Testis (tissue), 5 donors: Measurements from ENCODE around the gene CDK15. TPM values are rescaled to one million over a fixed set of nuclear protein-coding genes. Genes with fewer than 3 reads are reported as not detected.
A peak's percentile ranks its signal among the peaks of the same experiment; 100 is the strongest.
"Not testable (repeated sequence)": the region's sequence is repeated elsewhere in the genome, so short reads cannot be mapped to it uniquely, and the experiment has no call there.

Experiments
- DNase-seq: peaks from one replicate; pipeline ENCODE4 v3.0.0-alpha.2; 2019
- H3K27ac ChIP-seq, 2 donors: fragments of 200-600 bp; sonication (generic); one replicate each; pipeline ENCODE4 v1.5.1; 2019
- H3K27me3 ChIP-seq: fragments of 200-600 bp; sonication (generic); one replicate; pipeline ENCODE4 v1.5.1; 2019
- H3K36me3 ChIP-seq: fragments of 200-600 bp; sonication (generic); one replicate; pipeline ENCODE4 v1.5.1; 2017; ENCODE audit warnings: low read depth; ENCODE audit errors: missing control alignments
- H3K4me1 ChIP-seq: fragments of 200-600 bp; sonication (generic); one replicate; pipeline ENCODE4 v1.5.1; 2019
- H3K4me3 ChIP-seq, 2 donors: fragments of 200-600 bp; sonication (generic); one replicate each; pipeline ENCODE4 v1.5.1; 2017 to 2019
- H3K9me3 ChIP-seq: fragments of 200-600 bp; sonication (generic); one replicate; pipeline ENCODE4 v1.5.1; 2017
- POLR2A ChIP-seq: fragments of 450-650 bp; IDR thresholded peaks from one replicate; pipeline ENCODE4 v1.6.1; 2017; ENCODE audit warnings: antibody characterized with exemption, mild to moderate bottlenecking, moderate library complexity
- WGBS, 2 donors: methylation state at CpG; one replicate each; pipeline ENCODE4 v1.1.5; 2018; 5-methylcytosine and 5-hydroxymethylcytosine counted together
- intact Hi-C: fragments of 100-400 bp; cut with DNase I; formaldehyde crosslinking; loops from one replicate; pipeline ENCODE4 v1.15.1; 2023; ENCODE audit warnings: low total_unique reads
- long read RNA-seq, 2 donors: transcript quantifications; one replicate each; lab custom pipeline, GENCODE V29; 2026
- polyA plus RNA-seq: library from polyadenylated mRNA; stranded (reverse); fragments of 350-450 nt; fragmentation: Illumina TruSeq; extraction: RNeasy Lipid Tissue Mini Kit (QIAGEN cat#74804); gene quantifications from one replicate; pipeline ENCODE4 v1.2.3, GENCODE V29; 2014; ENCODE audit warnings: low read depth, low replicate concordance; ENCODE audit not compliant: insufficient read depth
- total RNA-seq, 2 donors: library from RNA; depleted of rRNA; stranded (reverse); fragments of >200 nt; gene quantifications; one replicate each; pipeline ENCODE4 v1.2.3, GENCODE V29; 2016
- TF ChIP-seq, protein P1 (sequence below), 3 experiments: fragments of 450-650 bp in 2 of 3; fragments of 200-600 bp in 1 of 3; sonication (generic) in 1 of 3; IDR thresholded peaks; one replicate each; pipeline ENCODE4 v1.5.1; 2016 to 2019; ENCODE audit warnings: antibody characterized with exemption in 3 of 3, mild to moderate bottlenecking in 2 of 3, moderate library complexity in 1 of 3

Gene CDK15
- total RNA-seq (1 to 10 TPM; 1.8 to 6.3 TPM), polyA plus RNA-seq (5.6 TPM)
- long read RNA-seq, donor 1, result 0 reads
- long read RNA-seq, donor 2, result 0 reads

DNA sequence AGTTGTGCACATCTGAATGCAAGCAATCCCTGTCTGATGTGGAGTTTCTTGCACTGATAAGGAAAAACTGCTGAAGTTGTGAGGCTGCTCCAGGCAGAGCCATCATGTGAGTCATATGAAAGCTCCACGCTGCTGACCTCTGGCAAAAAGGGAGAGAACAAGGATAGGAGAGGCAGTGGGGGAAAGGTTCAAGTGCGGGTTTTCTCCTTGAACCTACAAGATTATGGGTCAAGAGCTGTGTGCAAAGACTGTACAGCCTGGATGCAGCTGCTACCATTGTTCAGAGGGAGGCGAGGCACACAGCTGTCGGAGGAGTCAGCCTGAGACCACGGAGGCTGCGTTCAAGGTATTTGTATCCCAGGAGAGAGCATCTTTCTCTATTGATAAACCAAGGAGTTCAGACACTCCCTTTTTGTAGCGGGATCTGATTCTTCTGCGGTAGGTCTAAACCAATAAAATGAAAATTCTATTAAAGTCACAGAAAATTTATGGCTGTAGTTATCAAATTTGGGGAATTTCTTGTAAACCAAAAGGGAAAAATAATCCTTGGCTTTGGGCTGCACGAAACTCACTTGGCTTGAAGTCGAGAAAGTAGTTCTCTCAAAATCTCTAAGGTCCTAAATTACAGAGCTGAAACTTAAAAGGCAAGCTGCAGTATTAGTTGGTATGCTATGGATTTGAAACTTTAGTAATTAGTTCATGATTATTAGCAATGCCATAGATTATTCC, at the start of gene CDK15:
Gene CDK15 (plus strand): TSS at position 96 of the 729 bp plus-strand sequence. CDS start 128 bp downstream, at position 224.
- no peak for TF ChIP-seq POLR2A
- TF ChIP-seq, protein P1, sequence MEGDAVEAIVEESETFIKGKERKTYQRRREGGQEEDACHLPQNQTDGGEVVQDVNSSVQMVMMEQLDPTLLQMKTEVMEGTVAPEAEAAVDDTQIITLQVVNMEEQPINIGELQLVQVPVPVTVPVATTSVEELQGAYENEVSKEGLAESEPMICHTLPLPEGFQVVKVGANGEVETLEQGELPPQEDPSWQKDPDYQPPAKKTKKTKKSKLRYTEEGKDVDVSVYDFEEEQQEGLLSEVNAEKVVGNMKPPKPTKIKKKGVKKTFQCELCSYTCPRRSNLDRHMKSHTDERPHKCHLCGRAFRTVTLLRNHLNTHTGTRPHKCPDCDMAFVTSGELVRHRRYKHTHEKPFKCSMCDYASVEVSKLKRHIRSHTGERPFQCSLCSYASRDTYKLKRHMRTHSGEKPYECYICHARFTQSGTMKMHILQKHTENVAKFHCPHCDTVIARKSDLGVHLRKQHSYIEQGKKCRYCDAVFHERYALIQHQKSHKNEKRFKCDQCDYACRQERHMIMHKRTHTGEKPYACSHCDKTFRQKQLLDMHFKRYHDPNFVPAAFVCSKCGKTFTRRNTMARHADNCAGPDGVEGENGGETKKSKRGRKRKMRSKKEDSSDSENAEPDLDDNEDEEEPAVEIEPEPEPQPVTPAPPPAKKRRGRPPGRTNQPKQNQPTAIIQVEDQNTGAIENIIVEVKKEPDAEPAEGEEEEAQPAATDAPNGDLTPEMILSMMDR (IDR thresholded peaks at IDR 0.05), result no peak
- Histone ChIP-seq H3K4me1 (peaks cover 9% of the 10 kb centered on the region), H3K36me3 (no peaks in the 10 kb centered on the region), H3K27me3 (no peaks in the 10 kb centered on the region), H3K27ac (peak within 1 kb of the TSS in 1 of 2 donors; percentile 20), H3K9me3 (no peaks in the 10 kb centered on the region), H3K4me3 (no peak within 1 kb of the TSS)
- 15 to 31% methylated on average over 10 of the region's 10 CpGs for WGBS, 2 donors
- intact Hi-C loops, result no loop called here
- DNase-seq, result peak; percentile 65

DNA sequence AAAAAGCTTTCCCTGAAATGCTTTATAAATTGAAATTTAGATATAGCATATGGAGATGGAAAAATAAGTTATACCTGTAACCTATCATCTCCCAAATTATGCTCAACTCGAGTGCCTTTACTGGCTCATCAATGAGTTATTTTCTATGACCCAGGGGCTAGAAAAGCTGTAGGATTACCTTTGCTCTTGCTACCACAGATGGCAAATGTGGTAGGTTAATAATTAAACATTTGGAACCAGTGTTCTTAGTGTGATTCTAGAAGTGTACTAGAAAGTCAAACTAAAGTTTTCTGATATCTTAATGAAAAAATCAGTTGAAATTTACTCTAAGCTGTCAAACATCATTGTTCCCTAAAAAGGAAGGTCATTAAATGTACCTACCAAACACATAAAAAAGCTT, 48.1 kb upstream of the CDK15 start:
- TF ChIP-seq, protein P1 (IDR thresholded peaks at IDR 0.05), result no peak
- WGBS, 2 donors, result 0% methylated on average over 1 of the region's 1 CpG
- Histone ChIP-seq H3K4me1 (no peaks in the 10 kb centered on the region), H3K27me3 (no peaks in the 10 kb centered on the region), H3K27ac (no peak overlapping the region), H3K9me3 (no peaks in the 10 kb centered on the region), H3K36me3 (no peaks in the 10 kb centered on the region), H3K4me3 (no peak overlapping the region)
- no peak for DNase-seq
- intact Hi-C loops, result no loop called here

DNA sequence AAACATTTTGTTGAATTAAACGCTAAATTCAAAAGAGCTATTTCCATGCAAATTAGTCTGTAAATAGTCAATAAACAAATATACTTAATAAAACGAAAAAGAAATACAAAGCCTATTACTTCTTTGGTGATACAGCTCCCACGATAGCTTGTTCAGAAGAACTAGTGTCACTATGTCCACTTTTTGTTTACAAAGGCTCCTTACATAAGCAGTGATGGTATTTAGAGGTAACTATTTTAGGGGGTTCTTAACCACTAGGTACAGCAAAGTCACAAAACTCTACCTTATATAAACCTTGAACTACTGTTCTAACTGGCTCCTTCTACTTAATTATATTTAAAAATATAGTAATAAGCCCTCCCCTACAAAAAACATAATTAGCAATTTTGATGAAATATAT, 47.5 kb upstream of the CDK15 start:
- Histone ChIP-seq H3K27me3 (no peaks in the 10 kb centered on the region), H3K4me1 (no peaks in the 10 kb centered on the region), H3K27ac (no peak overlapping the region), H3K9me3 (no peaks in the 10 kb centered on the region), H3K36me3 (no peaks in the 10 kb centered on the region), H3K4me3 (no peak overlapping the region)
- WGBS, 2 donors, result 90 to 96% methylated on average over 3 of the region's 3 CpGs
- DNase-seq, result no peak
- TF ChIP-seq, protein P1 (IDR thresholded peaks at IDR 0.05), result no peak
- no peak for TF ChIP-seq POLR2A
- intact Hi-C loops, result no loop called here

DNA sequence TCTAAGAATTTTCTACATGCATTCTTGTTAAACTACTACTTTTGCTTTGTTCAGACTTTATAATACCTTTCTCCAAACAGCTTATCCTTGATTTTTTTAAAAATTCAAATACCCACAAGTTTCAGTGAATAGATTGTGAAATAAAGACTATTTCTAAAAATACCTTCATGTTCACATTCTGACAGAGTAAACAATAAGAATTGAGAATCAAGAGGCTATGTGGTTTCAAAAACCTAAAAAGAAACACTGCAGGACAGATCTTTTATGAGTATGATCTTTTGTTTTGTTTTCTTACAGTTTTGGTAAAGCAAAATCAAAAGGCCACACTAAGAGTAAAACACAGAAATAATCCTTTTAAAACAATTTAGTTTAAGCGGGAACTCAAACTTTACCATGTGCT, 46.8 kb upstream of the CDK15 start:
- TF ChIP-seq, protein P1 (IDR thresholded peaks at IDR 0.05), result no peak
- TF ChIP-seq POLR2A, result no peak

DNA sequence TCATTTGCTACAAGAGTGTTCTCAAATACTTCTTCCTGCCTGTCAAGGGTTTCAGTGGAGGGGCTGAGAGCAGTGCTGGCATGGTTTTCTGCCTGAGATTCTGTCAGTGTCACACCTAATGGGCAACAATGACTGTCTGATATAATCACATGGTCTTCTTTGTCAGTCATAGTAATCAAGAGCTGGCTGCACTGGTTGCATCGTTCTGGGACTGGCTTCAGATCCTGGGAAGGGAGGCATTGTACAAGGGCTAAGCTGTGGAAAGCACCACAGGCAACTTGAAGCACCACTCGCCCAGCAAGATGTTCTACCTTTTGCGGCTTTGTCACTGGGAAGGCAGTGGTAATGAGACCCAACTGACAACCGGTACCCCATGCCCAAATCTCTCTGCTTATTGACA, 45.2 kb upstream of the CDK15 start:
- no peaks in the 10 kb centered on the region for H3K36me3 ChIP-seq
- WGBS, 2 donors, result 93 to 94% methylated on average over 4 of the region's 4 CpGs
- intact Hi-C loops, result no loop called here
- H3K4me3 ChIP-seq, result no peak overlapping the region
- H3K4me1 ChIP-seq, result no peaks in the 10 kb centered on the region
- TF ChIP-seq, protein P1 (IDR thresholded peaks at IDR 0.05), result no peak
- no peak for TF ChIP-seq POLR2A
- H3K27me3 ChIP-seq, result no peaks in the 10 kb centered on the region
- no peaks in the 10 kb centered on the region for H3K9me3 ChIP-seq
- no peak for DNase-seq
- H3K27ac ChIP-seq, result no peak overlapping the region

More for the DNA sequence above, 46.8 kb upstream of the CDK15 start:
- Histone ChIP-seq H3K4me1 (no peaks in the 10 kb centered on the region), H3K9me3 (no peaks in the 10 kb centered on the region), H3K4me3 (no peak overlapping the region), H3K36me3 (no peaks in the 10 kb centered on the region), H3K27ac (no peak overlapping the region), H3K27me3 (no peaks in the 10 kb centered on the region)
- 98 to 100% methylated on average over 1 of the region's 1 CpG for WGBS, 2 donors
- DNase-seq, result no peak
- intact Hi-C loops, result no loop called here

DNA sequence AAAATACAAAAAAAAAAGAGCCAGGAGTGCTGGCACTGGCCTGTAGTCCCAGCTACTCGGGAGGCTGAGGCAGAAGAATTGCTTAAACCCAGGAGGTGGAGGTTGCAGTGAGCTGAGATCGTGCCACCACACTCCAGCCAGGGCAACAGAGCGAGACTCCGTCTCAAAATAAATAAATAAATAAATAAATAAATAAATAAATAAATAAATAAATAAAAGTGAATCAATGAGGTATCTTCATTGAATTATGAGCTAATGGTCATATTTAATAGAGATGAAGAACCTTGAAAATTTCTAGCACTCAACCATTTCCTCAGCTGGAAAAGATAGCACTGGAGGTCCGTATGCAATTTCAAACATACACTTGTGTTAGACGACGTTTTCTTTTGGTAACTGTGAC, 41.9 kb upstream of the CDK15 start:
- DNase-seq, intact Hi-C loops, H3K9me3 ChIP-seq, H3K4me3 ChIP-seq, H3K27ac ChIP-seq, H3K27me3 ChIP-seq, H3K4me1 ChIP-seq, H3K36me3 ChIP-seq: not testable (repeated sequence)
- WGBS, 2 donors, result 86 to 91% methylated on average over 7 of the region's 7 CpGs
